WTC11 (cell line): Measurements from ENCODE around the gene DUS1L. TPM values are rescaled to one million over a fixed set of nuclear protein-coding genes. Genes with fewer than 3 reads are reported as not detected.
A peak's percentile ranks its signal among the peaks of the same experiment; 100 is the strongest.

ENCODE experiments used
- ATAC-seq: fragments of 200-7000 bp; cut with Tn5 transposase; 2 replicates; pipeline ENCODE4 v1.10.0; 2021; ENCODE audit warnings: mild to moderate bottlenecking, moderate library complexity
- CTCF ChIA-PET: fragments of 300-600 bp; sonication (Branson Sonifier 250); formaldehyde crosslinking; loops from one replicate; lab custom pipeline; 2021; ENCODE audit warnings: antibody characterized with exemption; lab: Charles Lee
- POLR2A ChIA-PET: fragments of 350-600 bp; sonication (Branson Sonifier 250); formaldehyde crosslinking; loops from one replicate; lab custom pipeline; 2021; ENCODE audit warnings: antibody characterized with exemption; lab: Charles Lee
- DNase-seq: peaks from one replicate; pipeline ENCODE4 v3.0.0; 2021; ENCODE audit warnings: low spot score
- H3K27ac Mint-ChIP-seq: 2 replicates; pipeline ENCODE4 v1.8.0; 2021; ENCODE audit warnings: mixed read lengths
- H3K27me3 Mint-ChIP-seq: 2 replicates; pipeline ENCODE4 v1.8.0; 2021; ENCODE audit warnings: low read depth, mild to moderate bottlenecking, moderate library complexity, mixed read lengths
- H3K36me3 Mint-ChIP-seq: 2 replicates; pipeline ENCODE4 v1.8.0; 2021; ENCODE audit warnings: mixed read lengths
- H3K4me1 Mint-ChIP-seq: 2 replicates; pipeline ENCODE4 v1.8.0; 2022; ENCODE audit warnings: mixed read lengths
- H3K4me3 Mint-ChIP-seq: 2 replicates; pipeline ENCODE4 v1.8.0; 2021; ENCODE audit warnings: mild to moderate bottlenecking, moderate library complexity, mixed read lengths
- H3K9me3 Mint-ChIP-seq: 2 replicates; pipeline ENCODE4 v1.8.0; 2021; ENCODE audit warnings: mixed read lengths
- AFF4 ChIP-seq: sonication (generic); formaldehyde crosslinking; IDR thresholded peaks from 2 replicates; pipeline ENCODE4 v1.8.1; 2023; ENCODE audit warnings: mild to moderate bottlenecking, missing genetic modification reagents, borderline replicate concordance
- AR ChIP-seq: fragments of 250-450 bp; sonication (Bioruptor Pico); IDR thresholded peaks from 2 replicates; pipeline ENCODE4 v1.9.0; 2021; ENCODE audit warnings: mild to moderate bottlenecking
- CREB1 ChIP-seq: sonication (generic); formaldehyde crosslinking; IDR thresholded peaks from 2 replicates; pipeline ENCODE4 v1.8.0; 2023; ENCODE audit warnings: mild to moderate bottlenecking, missing genetic modification reagents
- ELF4 ChIP-seq: sonication (generic); formaldehyde crosslinking; IDR thresholded peaks from 2 replicates; pipeline ENCODE4 v1.8.1; 2022; ENCODE audit warnings: low read depth, mild to moderate bottlenecking, moderate library complexity, missing genetic modification reagents
- FOXP1 ChIP-seq: sonication (generic); formaldehyde crosslinking; IDR thresholded peaks from 2 replicates; pipeline ENCODE4 v1.8.0; 2022; ENCODE audit warnings: missing genetic modification reagents, mild to moderate bottlenecking, moderate library complexity, borderline replicate concordance
- KAT7 ChIP-seq: sonication (generic); formaldehyde crosslinking; IDR thresholded peaks from 2 replicates; pipeline ENCODE4 v1.8.1; 2023; ENCODE audit warnings: missing genetic modification reagents, mild to moderate bottlenecking, borderline replicate concordance
- MAX ChIP-seq: sonication (generic); formaldehyde crosslinking; IDR thresholded peaks from 2 replicates; pipeline ENCODE4 v1.8.0; 2022; ENCODE audit warnings: mild to moderate bottlenecking, missing genetic modification reagents
- MXD4 ChIP-seq: fragments of 250-450 bp; sonication (Bioruptor Pico); IDR thresholded peaks from 2 replicates; pipeline ENCODE4 v1.8.0; 2021; ENCODE audit warnings: mild to moderate bottlenecking, moderate library complexity, borderline replicate concordance
- MYBL2 ChIP-seq: sonication (generic); formaldehyde crosslinking; IDR thresholded peaks from 2 replicates; pipeline ENCODE4 v1.8.1; 2023; ENCODE audit warnings: mild to moderate bottlenecking, moderate library complexity, missing genetic modification reagents
- NFE2L1 ChIP-seq: sonication (generic); formaldehyde crosslinking; IDR thresholded peaks from 2 replicates; pipeline ENCODE4 v1.8.1; 2023; ENCODE audit warnings: missing genetic modification reagents
- NR2C2 ChIP-seq: sonication (generic); formaldehyde crosslinking; IDR thresholded peaks from 2 replicates; pipeline ENCODE4 v1.8.0; 2022; ENCODE audit warnings: mild to moderate bottlenecking, missing genetic modification reagents
- OVOL2 ChIP-seq: fragments of 250-450 bp; sonication (Bioruptor Pico); IDR thresholded peaks from 2 replicates; pipeline ENCODE4 v1.9.0; 2021; ENCODE audit warnings: mild to moderate bottlenecking, borderline replicate concordance
- RORB ChIP-seq: fragments of 250-450 bp; sonication (Bioruptor Pico); IDR thresholded peaks from 2 replicates; pipeline ENCODE4 v1.9.0; 2021; ENCODE audit warnings: mild to moderate bottlenecking
- TCF7 ChIP-seq: sonication (generic); formaldehyde crosslinking; IDR thresholded peaks from 2 replicates; pipeline ENCODE4 v1.8.0; 2022; ENCODE audit warnings: mild to moderate bottlenecking, low read depth, missing genetic modification reagents, moderate library complexity
- ZNF121 ChIP-seq: sonication (generic); formaldehyde crosslinking; IDR thresholded peaks from 2 replicates; pipeline ENCODE4 v1.8.0; 2023; ENCODE audit warnings: missing genetic modification reagents
- ZNF219 ChIP-seq: sonication (generic); formaldehyde crosslinking; IDR thresholded peaks from 2 replicates; pipeline ENCODE4 v1.8.0; 2023; ENCODE audit warnings: missing genetic modification reagents, mild to moderate bottlenecking, borderline replicate concordance
- ZNF263 ChIP-seq: sonication (generic); formaldehyde crosslinking; IDR thresholded peaks from 2 replicates; pipeline ENCODE4 v1.8.1; 2022; ENCODE audit warnings: low read depth, mild to moderate bottlenecking, moderate library complexity, missing genetic modification reagents
- ZNF423 ChIP-seq: fragments of 250-450 bp; sonication (Bioruptor Pico); IDR thresholded peaks from 2 replicates; pipeline ENCODE4 v2.1.2; 2022; ENCODE audit warnings: mild to moderate bottlenecking, moderate library complexity
- total RNA-seq: library from RNA; stranded (reverse); gene quantifications from 3 replicates; pipeline ENCODE4 v1.2.3, GENCODE V29; 2021

The DUS1L gene
- total RNA-seq, 1 experiment from 2014 or later = 120 TPM

GRCh38 chr17:82043507-82043906, 22.1 kb downstream of the DUS1L start:
- TF ChIP-seq MYBL2 (CRISPR knock-in tag) = no peak
- peak; percentile 61 for TF ChIP-seq ZNF423 (CRISPR knock-in tag)
- TF ChIP-seq, all 79 proteins: peak for 1
- ChIA-PET CTCF (interaction anchor here (0.6 to 2.9 kb wide), 8 partner anchors 13 to 111 kb away, joined by 3 to 25 read pairs (median 4); partner anchors contain the start of genes CENPX, LRRC45 and RAC3), POLR2A (no interaction called here)
- peak; percentile 69 for ATAC-seq
- Mint-ChIP-seq H3K27me3 (peaks cover 6% of the 10 kb centered on the region; the same call in 1 of the 2 replicates), H3K4me1 (peaks cover 27% of the 10 kb centered on the region), H3K9me3 (no peaks in the 10 kb centered on the region), H3K36me3 (peaks cover 10% of the 10 kb centered on the region), H3K4me3 (no peak overlapping the region), H3K27ac (no peak overlapping the region)
- no peak for DNase-seq

- H3K9me3 Mint-ChIP-seq = no peaks in the 10 kb centered on the region
- ATAC-seq = no peak
- CTCF ChIA-PET = interaction anchor here (0.7 to 2.9 kb wide), 4 partner anchors 12 to 64 kb away, joined by 4 to 25 read pairs (median 6); partner anchors contain the start of genes CENPX, LRRC45 and RAC3
These were observed 23.0 kb downstream of the DUS1L start for GRCh38 chr17:82042649-82043048.

GRCh38 chr17:82041144-82041814, 24.3 kb downstream of the DUS1L start:
- no peaks in the 10 kb centered on the region for H3K9me3 Mint-ChIP-seq
- peak overlapping the region; percentile 34; the same call in 1 of the 2 replicates for H3K27ac Mint-ChIP-seq
- peaks cover 34% of the 10 kb centered on the region for H3K4me1 Mint-ChIP-seq
- CTCF ChIA-PET = interaction anchor here (1.7 to 1.8 kb wide), 2 partner anchors 11 to 63 kb away, joined by 3 to 13 read pairs; no protein-coding TSS in a partner anchor
- TF ChIP-seq ZNF263 (CRISPR knock-in tag) (no peak), ZNF219 (CRISPR knock-in tag) (no peak), ELF4 (CRISPR knock-in tag) (no peak), NFE2L1 (CRISPR knock-in tag) (no peak), MXD4 (no peak), MYBL2 (CRISPR knock-in tag) (no peak)
- H3K27me3 Mint-ChIP-seq = peaks cover 10% of the 10 kb centered on the region
- no peak for DNase-seq
- no peak for ATAC-seq
- H3K36me3 Mint-ChIP-seq = no peaks in the 10 kb centered on the region
- H3K4me3 Mint-ChIP-seq = no peak overlapping the region
- POLR2A ChIA-PET = no interaction called here

More at GRCh38 chr17:82042649-82043048, 23.0 kb downstream of the DUS1L start:
- Mint-ChIP-seq H3K36me3 (peaks cover 8% of the 10 kb centered on the region), H3K27me3 (peaks cover 10% of the 10 kb centered on the region), H3K4me3 (no peak overlapping the region), H3K27ac (no peak overlapping the region), H3K4me1 (peaks cover 32% of the 10 kb centered on the region)
- POLR2A ChIA-PET = interaction anchor here (0.6 kb wide), 1 partner anchor 113 kb away, joined by 3 read pairs; no protein-coding TSS in a partner anchor
- TF ChIP-seq CREB1 (CRISPR knock-in tag) = no peak
- no peak for TF ChIP-seq TCF7 (CRISPR knock-in tag)
- no peak for TF ChIP-seq NFE2L1 (CRISPR knock-in tag)
- TF ChIP-seq FOXP1 (CRISPR knock-in tag) = no peak
- TF ChIP-seq ZNF121 (CRISPR knock-in tag) = peak; percentile 57; the same call in 1 of the 2 replicates
- no peak for DNase-seq

GRCh38 chr17:82039695-82040299, 25.8 kb downstream of the DUS1L start:
- ChIA-PET CTCF (interaction anchor here (1.3 to 1.8 kb wide), 2 partner anchors 9 to 10 kb away, joined by 3 to 13 read pairs; no protein-coding TSS in a partner anchor), POLR2A (no interaction called here)
- 0 out of 2 replicates have a peak, but pooled peaks cover 6% of the 10 kb centered on the region for H3K36me3 Mint-ChIP-seq

More at GRCh38 chr17:82039695-82040299, 25.8 kb downstream of the DUS1L start:
- Mint-ChIP-seq H3K27ac (no peak overlapping the region), H3K27me3 (peaks cover 10% of the 10 kb centered on the region), H3K4me1 (peaks cover 40% of the 10 kb centered on the region), H3K9me3 (no peaks in the 10 kb centered on the region), H3K4me3 (no peak overlapping the region)
- no peak for ATAC-seq
- no peak for TF ChIP-seq NR2C2 (CRISPR knock-in tag)
- TF ChIP-seq OVOL2 (CRISPR knock-in tag) = no peak
- TF ChIP-seq KAT7 (CRISPR knock-in tag) = no peak
- no peak for TF ChIP-seq RORB (CRISPR knock-in tag)
- TF ChIP-seq AR (CRISPR knock-in tag) = no peak
- no peak for TF ChIP-seq MAX
- TF ChIP-seq FOXP1 (CRISPR knock-in tag) = no peak
- no peak for TF ChIP-seq TCF7 (CRISPR knock-in tag)
- no peak for TF ChIP-seq AFF4 (CRISPR knock-in tag)
- DNase-seq = no peak
